Amniotic epithelial cell (primary cell): ENCODE data around the gene GBP4.
"Not testable (repeated sequence)": the region's sequence is repeated elsewhere in the genome, so short reads cannot be mapped to it uniquely, and the experiment has no call there.

Experiments used
- DNase-seq: peaks from one replicate; pipeline ENCODE4 v3.0.0-alpha.2; 2010; ENCODE audit warnings: low read depth

Gene GBP4

GRCh38 chr1:89198491-89199072 is at the start of gene GBP4:
Gene GBP4 (minus strand): TSS chr1:89198942. CDS start chr1:89198834, 108 bp downstream.
- DNase-seq, result peak; percentile 27

GRCh38 chr1:89243046-89243445 is 44.3 kb upstream of the GBP4 start:
- DNase-seq, result no peak

- DNase-seq, result no peak
Measured at GRCh38 chr1:89221341-89221740, 22.6 kb upstream of the GBP4 start.

- not testable (repeated sequence) for DNase-seq
Measured at GRCh38 chr1:89219851-89220250, 21.1 kb upstream of the GBP4 start.

GRCh38 chr1:89218941-89219340 is 20.2 kb upstream of the GBP4 start:
- DNase-seq, result not testable (repeated sequence)

GRCh38 chr1:89213347-89213746 is 14.6 kb upstream of the GBP4 start:
- DNase-seq, result no peak

- DNase-seq, result no peak
Measured at GRCh38 chr1:89211035-89211634, 12.4 kb upstream of the GBP4 start.

- DNase-seq, result no peak
Measured at GRCh38 chr1:89206373-89206772, 7.6 kb upstream of the GBP4 start.

GRCh38 chr1:89203166-89203565 is 4.4 kb upstream of the GBP4 start:
- DNase-seq, result peak; percentile 36

GRCh38 chr1:89201106-89201794 is 2.5 kb upstream of the GBP4 start:
- no peak for DNase-seq

- no peak for DNase-seq
Measured at GRCh38 chr1:89200663-89201062, 1.9 kb upstream of the GBP4 start.

- DNase-seq, result no peak
Measured at GRCh38 chr1:89199525-89200031, 836 bp upstream of the GBP4 start.

GRCh38 chr1:89198081-89198480 is 661 bp downstream of the GBP4 start:
- DNase-seq, result no peak

GRCh38 chr1:89195476-89195875 is 3.3 kb downstream of the GBP4 start:
- DNase-seq, result no peak

GRCh38 chr1:89191314-89191713 is 7.4 kb downstream of the GBP4 start:
- no peak for DNase-seq

GRCh38 chr1:89190017-89190416 is 8.7 kb downstream of the GBP4 start:
- DNase-seq, result no peak

GRCh38 chr1:89179343-89179742 is 19.4 kb downstream of the GBP4 start:
- DNase-seq, result no peak

GRCh38 chr1:89176971-89177370 is 21.8 kb downstream of the GBP4 start:
- DNase-seq, result no peak

GRCh38 chr1:89175601-89176256 is 23.0 kb downstream of the GBP4 start, which contains the start of gene GBP7:
Gene GBP7 (minus strand): TSS chr1:89176003. CDS start chr1:89171935, 4,068 bp downstream.
- DNase-seq, result no peak

GRCh38 chr1:89174491-89174890 is 24.3 kb downstream of the GBP4 start:
- DNase-seq, result no peak

- DNase-seq, result no peak
Measured at GRCh38 chr1:89172468-89173143, 26.1 kb downstream of the GBP4 start.

- no peak for DNase-seq
Measured at GRCh38 chr1:89171067-89171438, 27.7 kb downstream of the GBP4 start.
